K562 (cell line): Measurements from ENCODE around the gene ADSS1. TPM values are rescaled to one million over a fixed set of nuclear protein-coding genes. Genes with fewer than 3 reads are reported as not detected.

Experiments used
- HEY1 ChIP-seq: fragments of 250-450 bp; sonication (Bioruptor Pico); IDR thresholded peaks from 2 replicates; pipeline ENCODE4 v1.5.0; 2020; ENCODE audit warnings: mild to moderate bottlenecking, moderate library complexity, borderline replicate concordance
- NCOA1 ChIP-seq: fragments of 450-650 bp; IDR thresholded peaks from 2 replicates; pipeline ENCODE4 v1.6.1; 2016; ENCODE audit warnings: low read depth
- PYGO2 ChIP-seq: fragments of 450-650 bp; IDR thresholded peaks from 2 replicates; pipeline ENCODE4 v1.6.1; 2016; ENCODE audit warnings: mild to moderate bottlenecking, missing genetic modification characterization, moderate library complexity, missing compliant biosample characterization
- TRIM28 ChIP-seq: fragments of 450-650 bp; IDR thresholded peaks from 2 replicates; pipeline ENCODE4 v1.6.1; 2017
- ZNF263 ChIP-seq: sonication (generic); formaldehyde crosslinking; IDR thresholded peaks from 2 replicates; pipeline ENCODE4 v1.8.0; 2022; ENCODE audit warnings: mild to moderate bottlenecking, missing genetic modification reagents, borderline replicate concordance
- polyA plus RNA-seq, 8 experiments: library from polyadenylated mRNA; depleted of rRNA in 4 of 8; stranded (reverse) in 5 of 8; unstranded in 3 of 8; fragments of >200 nt; fragmentation: Nextera tagmentation in 2 of 8; fragmentation: Illumina TruSeq in 1 of 8; extraction: Ambion mirVana in 2 of 8; extraction: Trizol in 1 of 8; gene quantifications; 2 replicates each; pipeline versions ENCODE4 v1.2.1 to v1.2.3, GENCODE V29; 2011 to 2014; ENCODE audit warnings: inconsistent platforms in 1 of 8, missing spikeins in 1 of 8
- total RNA-seq, 7 experiments: library from RNA; depleted of rRNA in 6 of 7; stranded (reverse); fragments of >200 nt in 6 of 7; fragmentation: Illumina TruSeq in 2 of 7; extraction: Trizol in 2 of 7; gene quantifications; 2 replicates each; pipeline versions ENCODE4 v1.2.1 to v1.2.3, GENCODE V29; 2011 to 2021; ENCODE audit warnings: low replicate concordance in 1 of 7
- TF ChIP-seq, protein P1 (sequence below): fragments of 450-650 bp; IDR thresholded peaks from 2 replicates; pipeline ENCODE4 v1.6.1; 2016; ENCODE audit warnings: mild to moderate bottlenecking, moderate library complexity

ADSS1 gene
- total and polyA plus RNA-seq, 9 of the 15 experiments (the other 6 are each of a cell fraction or from before 2014, with no cell fraction given) = 0.53 to 5.9 (median 3.9) TPM

DNA sequence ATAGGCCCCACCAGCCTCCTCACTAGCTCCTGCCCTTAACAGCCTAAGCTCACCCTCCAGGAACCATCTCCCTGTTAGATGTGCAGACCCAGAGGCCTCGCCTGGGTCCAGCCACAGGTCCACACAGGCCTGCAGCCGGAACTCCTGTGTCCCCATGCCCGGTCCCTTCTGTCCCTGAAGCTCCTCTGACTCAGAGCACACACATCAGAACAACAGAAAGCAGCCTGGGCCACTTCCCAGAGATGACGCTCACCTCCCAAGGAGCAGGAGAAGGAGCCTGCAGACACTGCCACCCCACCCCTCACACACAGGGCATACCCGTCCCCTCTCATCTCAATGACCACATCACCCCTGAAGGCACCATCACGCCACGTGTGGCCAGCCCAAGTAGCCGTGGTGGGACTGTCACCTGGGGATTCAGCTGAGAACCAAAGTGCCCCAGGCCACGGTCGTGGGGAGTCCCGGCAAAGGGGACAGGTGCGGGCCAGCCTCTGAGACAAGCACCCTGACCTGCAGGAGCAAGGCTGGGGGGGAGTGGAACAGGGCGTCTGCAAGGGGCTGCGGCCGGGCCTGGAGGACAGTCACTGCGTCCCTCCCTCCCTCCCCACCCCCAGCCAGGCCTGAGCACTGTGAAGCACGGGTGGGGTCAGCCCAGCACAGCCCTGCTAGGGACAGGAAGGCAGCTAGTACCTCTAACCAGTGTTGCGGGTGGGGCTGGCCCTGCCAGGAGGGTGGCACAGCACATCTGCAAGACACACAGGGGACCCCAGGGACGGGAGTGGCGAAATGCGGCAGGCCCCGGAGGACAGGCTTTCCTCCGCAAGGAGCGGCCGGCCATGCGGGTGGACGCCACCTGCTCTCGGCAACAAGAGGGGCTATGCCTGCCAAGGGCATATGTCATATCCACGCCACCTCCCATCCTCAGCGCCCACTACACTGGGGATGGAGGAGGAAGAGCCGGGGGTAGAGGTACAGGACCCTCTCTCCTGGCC lies 66.0 kb downstream of the ADSS1 start (continued):
- TF ChIP-seq, protein P1, sequence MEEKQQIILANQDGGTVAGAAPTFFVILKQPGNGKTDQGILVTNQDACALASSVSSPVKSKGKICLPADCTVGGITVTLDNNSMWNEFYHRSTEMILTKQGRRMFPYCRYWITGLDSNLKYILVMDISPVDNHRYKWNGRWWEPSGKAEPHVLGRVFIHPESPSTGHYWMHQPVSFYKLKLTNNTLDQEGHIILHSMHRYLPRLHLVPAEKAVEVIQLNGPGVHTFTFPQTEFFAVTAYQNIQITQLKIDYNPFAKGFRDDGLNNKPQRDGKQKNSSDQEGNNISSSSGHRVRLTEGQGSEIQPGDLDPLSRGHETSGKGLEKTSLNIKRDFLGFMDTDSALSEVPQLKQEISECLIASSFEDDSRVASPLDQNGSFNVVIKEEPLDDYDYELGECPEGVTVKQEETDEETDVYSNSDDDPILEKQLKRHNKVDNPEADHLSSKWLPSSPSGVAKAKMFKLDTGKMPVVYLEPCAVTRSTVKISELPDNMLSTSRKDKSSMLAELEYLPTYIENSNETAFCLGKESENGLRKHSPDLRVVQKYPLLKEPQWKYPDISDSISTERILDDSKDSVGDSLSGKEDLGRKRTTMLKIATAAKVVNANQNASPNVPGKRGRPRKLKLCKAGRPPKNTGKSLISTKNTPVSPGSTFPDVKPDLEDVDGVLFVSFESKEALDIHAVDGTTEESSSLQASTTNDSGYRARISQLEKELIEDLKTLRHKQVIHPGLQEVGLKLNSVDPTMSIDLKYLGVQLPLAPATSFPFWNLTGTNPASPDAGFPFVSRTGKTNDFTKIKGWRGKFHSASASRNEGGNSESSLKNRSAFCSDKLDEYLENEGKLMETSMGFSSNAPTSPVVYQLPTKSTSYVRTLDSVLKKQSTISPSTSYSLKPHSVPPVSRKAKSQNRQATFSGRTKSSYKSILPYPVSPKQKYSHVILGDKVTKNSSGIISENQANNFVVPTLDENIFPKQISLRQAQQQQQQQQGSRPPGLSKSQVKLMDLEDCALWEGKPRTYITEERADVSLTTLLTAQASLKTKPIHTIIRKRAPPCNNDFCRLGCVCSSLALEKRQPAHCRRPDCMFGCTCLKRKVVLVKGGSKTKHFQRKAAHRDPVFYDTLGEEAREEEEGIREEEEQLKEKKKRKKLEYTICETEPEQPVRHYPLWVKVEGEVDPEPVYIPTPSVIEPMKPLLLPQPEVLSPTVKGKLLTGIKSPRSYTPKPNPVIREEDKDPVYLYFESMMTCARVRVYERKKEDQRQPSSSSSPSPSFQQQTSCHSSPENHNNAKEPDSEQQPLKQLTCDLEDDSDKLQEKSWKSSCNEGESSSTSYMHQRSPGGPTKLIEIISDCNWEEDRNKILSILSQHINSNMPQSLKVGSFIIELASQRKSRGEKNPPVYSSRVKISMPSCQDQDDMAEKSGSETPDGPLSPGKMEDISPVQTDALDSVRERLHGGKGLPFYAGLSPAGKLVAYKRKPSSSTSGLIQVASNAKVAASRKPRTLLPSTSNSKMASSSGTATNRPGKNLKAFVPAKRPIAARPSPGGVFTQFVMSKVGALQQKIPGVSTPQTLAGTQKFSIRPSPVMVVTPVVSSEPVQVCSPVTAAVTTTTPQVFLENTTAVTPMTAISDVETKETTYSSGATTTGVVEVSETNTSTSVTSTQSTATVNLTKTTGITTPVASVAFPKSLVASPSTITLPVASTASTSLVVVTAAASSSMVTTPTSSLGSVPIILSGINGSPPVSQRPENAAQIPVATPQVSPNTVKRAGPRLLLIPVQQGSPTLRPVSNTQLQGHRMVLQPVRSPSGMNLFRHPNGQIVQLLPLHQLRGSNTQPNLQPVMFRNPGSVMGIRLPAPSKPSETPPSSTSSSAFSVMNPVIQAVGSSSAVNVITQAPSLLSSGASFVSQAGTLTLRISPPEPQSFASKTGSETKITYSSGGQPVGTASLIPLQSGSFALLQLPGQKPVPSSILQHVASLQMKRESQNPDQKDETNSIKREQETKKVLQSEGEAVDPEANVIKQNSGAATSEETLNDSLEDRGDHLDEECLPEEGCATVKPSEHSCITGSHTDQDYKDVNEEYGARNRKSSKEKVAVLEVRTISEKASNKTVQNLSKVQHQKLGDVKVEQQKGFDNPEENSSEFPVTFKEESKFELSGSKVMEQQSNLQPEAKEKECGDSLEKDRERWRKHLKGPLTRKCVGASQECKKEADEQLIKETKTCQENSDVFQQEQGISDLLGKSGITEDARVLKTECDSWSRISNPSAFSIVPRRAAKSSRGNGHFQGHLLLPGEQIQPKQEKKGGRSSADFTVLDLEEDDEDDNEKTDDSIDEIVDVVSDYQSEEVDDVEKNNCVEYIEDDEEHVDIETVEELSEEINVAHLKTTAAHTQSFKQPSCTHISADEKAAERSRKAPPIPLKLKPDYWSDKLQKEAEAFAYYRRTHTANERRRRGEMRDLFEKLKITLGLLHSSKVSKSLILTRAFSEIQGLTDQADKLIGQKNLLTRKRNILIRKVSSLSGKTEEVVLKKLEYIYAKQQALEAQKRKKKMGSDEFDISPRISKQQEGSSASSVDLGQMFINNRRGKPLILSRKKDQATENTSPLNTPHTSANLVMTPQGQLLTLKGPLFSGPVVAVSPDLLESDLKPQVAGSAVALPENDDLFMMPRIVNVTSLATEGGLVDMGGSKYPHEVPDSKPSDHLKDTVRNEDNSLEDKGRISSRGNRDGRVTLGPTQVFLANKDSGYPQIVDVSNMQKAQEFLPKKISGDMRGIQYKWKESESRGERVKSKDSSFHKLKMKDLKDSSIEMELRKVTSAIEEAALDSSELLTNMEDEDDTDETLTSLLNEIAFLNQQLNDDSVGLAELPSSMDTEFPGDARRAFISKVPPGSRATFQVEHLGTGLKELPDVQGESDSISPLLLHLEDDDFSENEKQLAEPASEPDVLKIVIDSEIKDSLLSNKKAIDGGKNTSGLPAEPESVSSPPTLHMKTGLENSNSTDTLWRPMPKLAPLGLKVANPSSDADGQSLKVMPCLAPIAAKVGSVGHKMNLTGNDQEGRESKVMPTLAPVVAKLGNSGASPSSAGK = no peak
- TF ChIP-seq TRIM28 (no peak), HEY1 (CRISPR knock-in tag) (no peak), ZNF263 (CRISPR knock-in tag) (no peak), NCOA1 (no peak), PYGO2 (tag) (no peak)
- TF ChIP-seq, all 486 proteins: peak for 0
